PC-9 (cell line): Measurements from ENCODE around the gene WDR72. TPM values are rescaled to one million over a fixed set of nuclear protein-coding genes. Genes with fewer than 3 reads are reported as not detected.

Experiments used
- BruUV-seq: library from RNA; stranded (reverse); fragments of 400-500 nt; replicated peaks from 2 replicates; lab custom pipeline; 2021; lab: Mats Ljungman, UMichigan
- CTCF ChIA-PET: fragments of 300-600 bp; sonication (Branson Sonifier 250); formaldehyde crosslinking; loops from one replicate; lab custom pipeline; 2022; ENCODE audit warnings: antibody characterized with exemption; lab: Charles Lee
- POLR2A ChIA-PET: fragments of 300-600 bp; sonication (Branson Sonifier 250); formaldehyde crosslinking; loops from one replicate; lab custom pipeline; 2022; ENCODE audit warnings: antibody characterized with exemption; ENCODE audit not compliant: unreplicated experiment; lab: Charles Lee
- DNase-seq, 2 experiments: peaks; one replicate each; pipeline versions ENCODE4 v3.0.0 to v3.0.0-alpha.2; 2015 to 2022; ENCODE audit warnings: mixed read lengths in 1 of 2
- H2AFZ ChIP-seq: fragments of 200-600 bp; sonication (generic); 2 replicates; pipeline ENCODE4 v1.8.1; 2017; ENCODE audit warnings: antibody characterized with exemption
- H3F3A ChIP-seq: fragments of 200-600 bp; sonication (generic); 2 replicates; pipeline ENCODE4 v1.8.1; 2017; ENCODE audit warnings: antibody characterized with exemption, mild to moderate bottlenecking, low read depth; ENCODE audit not compliant: insufficient read depth
- H3K27ac ChIP-seq: fragments of 200-600 bp; sonication (generic); 2 replicates; pipeline ENCODE4 v1.6.1; 2016; ENCODE audit warnings: mixed run types
- H3K27me3 ChIP-seq: fragments of 200-600 bp; sonication (generic); 2 replicates; pipeline ENCODE4 v1.6.1; 2016; ENCODE audit warnings: low read depth, mixed run types; ENCODE audit not compliant: insufficient read depth
- H3K36me3 ChIP-seq: fragments of 200-600 bp; sonication (generic); 2 replicates; pipeline ENCODE4 v1.6.1; 2016; ENCODE audit warnings: low read depth, mixed run types
- H3K4me1 ChIP-seq: fragments of 200-600 bp; sonication (generic); replicated peaks from 2 replicates; pipeline ENCODE4 v1.6.1; 2016; ENCODE audit warnings: mixed run types; ENCODE audit not compliant: insufficient read depth
- H3K4me2 ChIP-seq: fragments of 200-600 bp; sonication (generic); 2 replicates; pipeline ENCODE4 v1.6.1; 2017; ENCODE audit warnings: mixed run types
- H3K4me3 ChIP-seq: fragments of 200-600 bp; sonication (generic); 2 replicates; pipeline ENCODE4 v1.6.1; 2016; ENCODE audit warnings: mixed run types
- H3K79me2 ChIP-seq: fragments of 200-600 bp; sonication (generic); 2 replicates; pipeline ENCODE4 v1.6.1; 2017; ENCODE audit warnings: low read depth, mixed run types
- H3K9me2 ChIP-seq: fragments of 200-600 bp; sonication (generic); 2 replicates; pipeline ENCODE4 v1.8.1; 2017; ENCODE audit warnings: mild to moderate bottlenecking; ENCODE audit not compliant: insufficient read depth
- H3K9me3 ChIP-seq: fragments of 200-600 bp; sonication (generic); 2 replicates; pipeline ENCODE4 v1.8.1; 2016; ENCODE audit warnings: low read depth; ENCODE audit not compliant: insufficient read depth
- H4K20me1 ChIP-seq: fragments of 200-600 bp; sonication (generic); 2 replicates; pipeline ENCODE4 v1.8.1; 2017; ENCODE audit not compliant: insufficient read depth
- CTCF ChIP-seq: fragments of 200-600 bp; sonication (generic); conservative IDR thresholded peaks from 2 replicates; pipeline ENCODE4 v1.6.1; 2017; ENCODE audit warnings: mixed run types, antibody characterized with exemption, mild to moderate bottlenecking, moderate library complexity
- EZH2 ChIP-seq: fragments of 200-600 bp; sonication (generic); IDR thresholded peaks from 2 replicates; pipeline ENCODE4 v1.8.0; 2017; ENCODE audit warnings: antibody characterized with exemption, low read depth
- intact Hi-C: fragments of 100-400 bp; cut with micrococcal nuclease; formaldehyde crosslinking; loops from one replicate; pipeline ENCODE4 v1.10.0; 2022; ENCODE audit not compliant: unreplicated experiment
- total RNA-seq: library from RNA; stranded (reverse); gene quantifications from 2 replicates; pipeline ENCODE4 v1.2.3, GENCODE V29; 2021

WDR72 gene
- total RNA-seq, 1 experiment from 2014 or later = 1.9 TPM

GRCh38 chr15:53747501-53748068 lies 11.9 kb downstream of the WDR72 start:
- no peaks in the 10 kb centered on the region for H4K20me1 ChIP-seq
- ChIA-PET POLR2A (no interaction called here), CTCF (no interaction called here)
- no peak overlapping the region for H3K4me3 ChIP-seq
- no peak overlapping the region for H2AFZ ChIP-seq
- H3K9me2 ChIP-seq = no peaks in the 10 kb centered on the region
- no peak overlapping the region for H3K4me2 ChIP-seq
- TF ChIP-seq EZH2 (no peak), CTCF (no peak)
- H3K27me3 ChIP-seq = no peaks in the 10 kb centered on the region
- H3K4me1 ChIP-seq = no peaks in the 10 kb centered on the region
- no peaks in the 10 kb centered on the region for H3K36me3 ChIP-seq
- no TSS peak for BruUV-seq
- H3F3A ChIP-seq = no peaks in the 10 kb centered on the region
- H3K79me2 ChIP-seq = no peaks in the 10 kb centered on the region
- no peaks in the 10 kb centered on the region for H3K9me3 ChIP-seq
- intact Hi-C loops = no loop called here
- H3K27ac ChIP-seq = no peak overlapping the region
- no peak for DNase-seq

GRCh38 chr15:53746101-53746500 lies 13.4 kb downstream of the WDR72 start:
- Histone ChIP-seq H3K4me1 (no peaks in the 10 kb centered on the region), H3F3A (no peaks in the 10 kb centered on the region), H3K27me3 (no peaks in the 10 kb centered on the region), H3K79me2 (no peaks in the 10 kb centered on the region), H3K4me2 (no peak overlapping the region), H3K9me3 (no peaks in the 10 kb centered on the region), H3K4me3 (no peak overlapping the region), H3K9me2 (no peaks in the 10 kb centered on the region), H2AFZ (no peak overlapping the region), H4K20me1 (no peaks in the 10 kb centered on the region), H3K36me3 (no peaks in the 10 kb centered on the region), H3K27ac (no peak overlapping the region)
- DNase-seq = no peak
- intact Hi-C loops = no loop called here
- POLR2A ChIA-PET = interaction anchor here (0.7 kb wide), 1 partner anchor 1194 kb away, joined by 4 read pairs; no protein-coding TSS in a partner anchor
- TF ChIP-seq EZH2 (no peak), CTCF (no peak)
- no TSS peak for BruUV-seq
- CTCF ChIA-PET = no interaction called here

- Histone ChIP-seq H3K79me2 (no peaks in the 10 kb centered on the region), H3K27ac (no peak overlapping the region), H3F3A (no peaks in the 10 kb centered on the region), H2AFZ (no peak overlapping the region), H3K27me3 (no peaks in the 10 kb centered on the region; the same call in 1 of the 2 replicates), H4K20me1 (no peaks in the 10 kb centered on the region), H3K9me2 (no peaks in the 10 kb centered on the region), H3K4me1 (no peaks in the 10 kb centered on the region), H3K36me3 (no peaks in the 10 kb centered on the region), H3K4me3 (no peak overlapping the region), H3K9me3 (no peaks in the 10 kb centered on the region), H3K4me2 (no peak overlapping the region)
- POLR2A ChIA-PET = no interaction called here
- no peak for DNase-seq
- intact Hi-C loops = no loop called here
- no TSS peak for BruUV-seq
- CTCF ChIA-PET = no interaction called here
- TF ChIP-seq CTCF (no peak), EZH2 (no peak)
These were observed 19.8 kb downstream of the WDR72 start for GRCh38 chr15:53739651-53740050.
